Measurements from ENCODE around the gene GNAS-AS1.

GNAS-AS1 gene

GRCh38 chr20:58776109-58776508, 74.6 kb downstream of the GNAS-AS1 start:
- no peak for DNase-seq

DNA sequence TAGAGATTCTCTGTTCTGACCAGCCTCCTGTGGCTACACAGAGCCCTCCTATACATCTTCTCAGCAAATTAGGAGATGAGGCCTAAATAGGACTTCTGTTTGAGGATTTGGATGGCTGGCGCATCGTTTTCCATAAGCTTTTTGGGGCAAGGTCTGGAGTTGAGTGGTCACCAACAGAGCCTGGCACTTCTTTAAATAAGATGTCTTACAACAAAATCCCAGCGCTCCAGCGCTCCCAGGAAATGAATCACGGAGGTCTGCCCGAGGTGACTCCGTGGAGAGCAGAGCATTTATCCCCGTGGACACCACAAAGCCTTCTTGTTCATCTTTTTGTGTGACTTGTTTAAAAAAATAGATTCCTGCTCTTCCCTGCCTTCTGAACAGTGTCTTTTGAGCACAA, 75.3 kb downstream of the GNAS-AS1 start:
- DNase-seq = no peak

DNA sequence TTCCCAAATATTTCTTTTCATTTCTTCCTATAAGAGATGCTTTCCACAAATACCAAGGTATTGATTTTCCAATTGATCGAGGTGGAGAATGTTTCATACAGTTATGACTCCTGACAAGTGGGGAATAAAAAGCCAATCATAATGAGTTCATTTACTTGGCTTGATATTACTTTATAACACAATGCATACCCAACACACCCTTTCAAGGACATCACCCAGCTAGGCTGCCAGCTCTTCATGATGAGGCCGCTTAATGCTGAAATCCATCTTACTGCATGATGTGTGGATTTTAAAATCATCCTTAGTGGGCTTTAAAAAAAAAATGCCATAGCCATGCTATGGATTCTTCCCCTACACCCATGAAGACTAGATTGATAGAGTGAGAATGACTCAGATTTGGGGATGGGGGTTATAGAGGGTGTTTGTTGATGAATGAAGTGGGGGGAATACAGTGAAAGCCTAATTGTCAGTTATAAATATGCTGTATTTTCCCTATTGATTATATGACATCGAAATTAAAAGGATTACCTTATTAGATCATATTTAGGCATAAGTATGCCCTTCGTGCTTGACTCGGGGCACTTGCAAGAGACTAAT, 75.9 kb downstream of the GNAS-AS1 start:
- DNase-seq = no peak

GRCh38 chr20:58774214-58774613, 76.5 kb downstream of the GNAS-AS1 start:
- no peak for DNase-seq

GRCh38 chr20:58772786-58773185, 77.9 kb downstream of the GNAS-AS1 start:
- DNase-seq = no peak
